ENCODE measurements around the gene DVL2. TPM values are rescaled to one million over a fixed set of nuclear protein-coding genes. Genes with fewer than 3 reads are reported as not detected.

Gene DVL2
- total RNA-seq, 1 experiment from 2014 or later, result 82.9 TPM

- Histone ChIP-seq H3K18ac (ENCODE audit: insufficient read length, low read depth, low read length) (peak overlapping the region; percentile 41), H3K27me3 (ENCODE audit: insufficient read depth, low read length) (no peaks in the 10 kb centered on the region), H3K4me1 (ENCODE audit: insufficient read depth, low read length) (peaks cover 9% of the 10 kb centered on the region; the same call in 1 of the 2 replicates), H3K79me2 (ENCODE audit: insufficient read depth, low read length) (no peaks in the 10 kb centered on the region), H3K4ac (ENCODE audit: low read depth, low read length) (no peak overlapping the region), H4K5ac (ENCODE audit: insufficient read length, low read depth, low read length) (no peak overlapping the region), H4K91ac (ENCODE audit: insufficient read length, low read depth, low read length) (no peak overlapping the region), H2BK15ac (ENCODE audit: low read depth, low read length) (no peak overlapping the region), H2BK12ac (ENCODE audit: insufficient read length, low read depth, low read length) (no peak overlapping the region), H3K23me2 (ENCODE audit: insufficient read length, low read depth, low read length, poor library complexity, severe bottlenecking) (peaks cover 5% of the 10 kb centered on the region), H3K56ac (ENCODE audit: insufficient read length, low read depth, low read length) (no peak overlapping the region), H2BK5ac (ENCODE audit: insufficient read length, low read length) (no peak overlapping the region), H3K9ac (ENCODE audit: extremely low read depth, insufficient read length, low read length) (no peak overlapping the region), H2AK5ac (ENCODE audit: insufficient read length, low read length) (no peak overlapping the region), H3K27ac (ENCODE audit: insufficient read length, low read depth, low read length) (no peak overlapping the region), H4K8ac (replicated peaks; ENCODE audit: insufficient read length, low read depth, low read length) (no peak overlapping the region), H2BK120ac (ENCODE audit: low read depth, low read length, poor library complexity, severe bottlenecking) (no peak overlapping the region), H2BK20ac (ENCODE audit: low read depth, low read length, poor library complexity, severe bottlenecking) (no peak overlapping the region), H3K79me1 (ENCODE audit: insufficient read depth, low read depth, low read length, poor library complexity, severe bottlenecking) (no peaks in the 10 kb centered on the region), H3K23ac (ENCODE audit: insufficient read length, low read depth, low read length) (no peak overlapping the region), H2AFZ (ENCODE audit: low read length) (no peak overlapping the region), H3K4me2 (ENCODE audit: insufficient read depth, insufficient read length, low read length) (peak overlapping the region; percentile 63), H3T11ph (ENCODE audit: low read length) (no peak overlapping the region), H3K14ac (ENCODE audit: insufficient read depth, low read length) (peak overlapping the region; percentile 81; the same call in 1 of the 2 replicates), H4K20me1 (ENCODE audit: control insufficient read depth, insufficient read depth, insufficient read length) (no peaks in the 10 kb centered on the region), H3K9me3 (ENCODE audit: control insufficient read depth, low read depth, low read length) (no peaks in the 10 kb centered on the region)
- TF ChIP-seq, protein P1, sequence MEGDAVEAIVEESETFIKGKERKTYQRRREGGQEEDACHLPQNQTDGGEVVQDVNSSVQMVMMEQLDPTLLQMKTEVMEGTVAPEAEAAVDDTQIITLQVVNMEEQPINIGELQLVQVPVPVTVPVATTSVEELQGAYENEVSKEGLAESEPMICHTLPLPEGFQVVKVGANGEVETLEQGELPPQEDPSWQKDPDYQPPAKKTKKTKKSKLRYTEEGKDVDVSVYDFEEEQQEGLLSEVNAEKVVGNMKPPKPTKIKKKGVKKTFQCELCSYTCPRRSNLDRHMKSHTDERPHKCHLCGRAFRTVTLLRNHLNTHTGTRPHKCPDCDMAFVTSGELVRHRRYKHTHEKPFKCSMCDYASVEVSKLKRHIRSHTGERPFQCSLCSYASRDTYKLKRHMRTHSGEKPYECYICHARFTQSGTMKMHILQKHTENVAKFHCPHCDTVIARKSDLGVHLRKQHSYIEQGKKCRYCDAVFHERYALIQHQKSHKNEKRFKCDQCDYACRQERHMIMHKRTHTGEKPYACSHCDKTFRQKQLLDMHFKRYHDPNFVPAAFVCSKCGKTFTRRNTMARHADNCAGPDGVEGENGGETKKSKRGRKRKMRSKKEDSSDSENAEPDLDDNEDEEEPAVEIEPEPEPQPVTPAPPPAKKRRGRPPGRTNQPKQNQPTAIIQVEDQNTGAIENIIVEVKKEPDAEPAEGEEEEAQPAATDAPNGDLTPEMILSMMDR (conservative IDR thresholded peaks at IDR 0.05), result no peak
- H3K27ac Mint-ChIP-seq, result peak overlapping the region; percentile 70 to 97 (median 97); a peak in 6 of 7 replicates
- peak; percentile 99 for DNase-seq
- peak overlapping the region; percentile 66 to 83 for H3K4me3 Mint-ChIP-seq
- no CpG with 5 or more reads among the region's 34 CpGs for WGBS (ENCODE audit: extremely low coverage, insufficient read length, low lambda C conversion rate)
- no peaks in the 10 kb centered on the region; the same call in none of the 2 replicates for H3K27me3 Mint-ChIP-seq (ENCODE audit: low read depth)
- peaks cover 28 to 50% of the 10 kb centered on the region in 2 experiments for H3K4me1 Mint-ChIP-seq
- H3K36me3 Mint-ChIP-seq (ENCODE audit: insufficient read depth in 1 of 3, low read depth in 3 of 3), result peaks cover 20 to 37% (median 26%) of the 10 kb centered on the region in 3 experiments
- no peaks in the 10 kb centered on the region for H3K9me3 Mint-ChIP-seq
Observed at GRCh38 chr17:7204828-7205461, 29.4 kb downstream of the DVL2 start.

Data from H9 (cell line).